HL-60 (cell line): Measurements from ENCODE around the gene PTPRG.

Source experiments
- CTCF ChIP-seq: IDR thresholded peaks from one replicate; pipeline ENCODE4 v1.5.1; 2011; ENCODE audit warnings: low read length, control low read depth, inconsistent platforms; ENCODE audit not compliant: insufficient read depth
- POLR2AphosphoS5 ChIP-seq: IDR thresholded peaks from 2 replicates; pipeline ENCODE4 v1.6.1; 2012; ENCODE audit warnings: low read depth

- TF ChIP-seq CTCF (no peak), POLR2AphosphoS5 (no peak)
These were observed 320.9 kb downstream of the PTPRG start for GRCh38 chr3:61882253-61882652.
